Limb (tissue), 2 donors: ENCODE results near the gene PAK2.
"Not testable (repeated sequence)": the region's sequence is repeated elsewhere in the genome, so short reads cannot be mapped to it uniquely, and the experiment has no call there.

Source experiments
- DNase-seq, 2 donors: peaks; one replicate each; pipeline ENCODE4 v3.0.0-alpha.2; 2016; ENCODE audit errors: extremely low spot score in 2 of 2

Gene PAK2

GRCh38 chr3:196736670-196737374, 2.8 kb upstream of the PAK2 start:
- DNase-seq = no peak

GRCh38 chr3:196737655-196738054, 2.0 kb upstream of the PAK2 start:
- no peak for DNase-seq

DNA sequence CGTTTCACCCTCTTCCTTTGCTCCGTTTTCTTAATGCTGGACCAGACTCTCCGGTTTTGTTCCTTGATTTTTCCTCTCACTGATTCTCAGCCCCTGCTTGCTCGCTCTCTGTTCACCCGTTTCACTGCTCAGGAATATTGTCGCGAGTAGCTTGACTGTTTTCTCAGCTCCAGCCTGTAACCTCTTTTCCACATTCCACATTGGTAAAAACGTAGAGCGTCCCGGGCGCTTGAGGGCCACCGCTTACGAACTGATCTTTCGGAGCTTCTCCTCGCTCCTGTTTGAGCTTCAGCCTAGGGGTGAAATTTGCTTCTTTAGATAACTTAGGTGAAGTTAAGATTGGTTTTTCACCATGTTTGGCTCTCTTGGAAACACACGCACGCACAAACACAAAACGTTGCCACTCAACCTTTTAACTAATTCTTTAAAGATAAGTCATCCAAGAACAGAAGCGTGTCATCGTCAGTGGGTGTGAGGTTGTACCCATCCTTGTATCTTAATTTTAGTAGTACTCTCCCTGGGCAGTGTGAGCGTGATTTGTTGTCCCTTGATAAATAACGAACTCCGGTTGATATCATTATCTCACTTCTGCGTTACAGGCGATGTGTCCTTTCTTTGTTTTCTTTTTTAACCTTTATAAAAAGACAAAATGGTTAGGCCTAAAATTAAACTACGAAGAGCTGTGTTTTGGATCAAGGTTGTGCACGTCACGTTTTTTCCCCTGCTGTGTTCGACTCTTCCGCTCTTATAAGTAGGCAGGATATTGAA, 1.0 kb downstream of the PAK2 start:
- peak; percentile 30 to 31 for DNase-seq

- DNase-seq = peak in 1 of 2 donors; percentile 3
Measured at GRCh38 chr3:196741249-196741889, 1.7 kb downstream of the PAK2 start.

- not testable (repeated sequence) for DNase-seq
Measured at GRCh38 chr3:196743569-196743968, 3.9 kb downstream of the PAK2 start.

DNA sequence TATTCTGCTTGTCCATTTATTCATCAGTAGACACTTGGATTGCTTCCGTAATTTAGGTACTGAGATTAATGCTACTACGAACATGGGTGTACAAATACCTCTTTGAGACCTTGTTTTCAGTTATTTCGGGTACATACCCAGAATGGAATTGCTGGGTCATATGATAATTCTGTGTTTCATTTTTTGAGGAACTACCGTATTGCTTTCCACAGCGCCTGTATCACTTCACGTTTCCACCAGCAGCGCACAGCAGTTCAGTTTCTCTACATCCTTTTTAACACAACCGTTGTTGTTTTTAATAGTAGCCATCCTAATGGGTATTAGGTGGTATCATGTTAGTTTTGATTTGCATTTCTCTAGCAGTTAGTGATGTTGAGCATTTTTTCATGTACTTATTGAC, 9.5 kb downstream of the PAK2 start:
- DNase-seq = no peak

GRCh38 chr3:196753201-196753600, 13.5 kb downstream of the PAK2 start:
- DNase-seq = no peak

GRCh38 chr3:196754091-196754981, 14.7 kb downstream of the PAK2 start:
- DNase-seq = no peak

GRCh38 chr3:196756732-196757131, 17.1 kb downstream of the PAK2 start:
- no peak for DNase-seq

GRCh38 chr3:196757876-196758739, 18.5 kb downstream of the PAK2 start:
- DNase-seq = no peak

DNA sequence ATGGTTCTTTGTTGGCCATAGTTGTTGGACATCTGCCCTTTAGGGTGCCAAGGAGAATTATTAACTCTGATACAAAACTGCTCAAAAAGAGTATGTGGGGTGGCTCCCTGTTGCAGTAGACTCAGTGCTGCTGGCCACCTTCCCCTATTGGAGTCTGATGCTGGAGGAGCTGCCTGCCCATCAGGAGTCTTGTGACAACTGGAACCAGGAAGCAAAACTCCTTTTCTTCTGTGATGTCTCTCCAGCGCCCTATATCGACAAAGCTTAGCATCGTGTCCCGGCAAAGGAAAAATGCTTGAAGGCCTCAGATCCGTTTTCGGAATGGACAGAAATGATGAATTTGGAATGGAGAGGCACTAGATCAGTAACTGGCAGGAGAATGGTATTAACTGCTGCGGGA, 23.5 kb downstream of the PAK2 start:
- DNase-seq = no peak

GRCh38 chr3:196765454-196765853, 25.8 kb downstream of the PAK2 start:
- no peak for DNase-seq

DNA sequence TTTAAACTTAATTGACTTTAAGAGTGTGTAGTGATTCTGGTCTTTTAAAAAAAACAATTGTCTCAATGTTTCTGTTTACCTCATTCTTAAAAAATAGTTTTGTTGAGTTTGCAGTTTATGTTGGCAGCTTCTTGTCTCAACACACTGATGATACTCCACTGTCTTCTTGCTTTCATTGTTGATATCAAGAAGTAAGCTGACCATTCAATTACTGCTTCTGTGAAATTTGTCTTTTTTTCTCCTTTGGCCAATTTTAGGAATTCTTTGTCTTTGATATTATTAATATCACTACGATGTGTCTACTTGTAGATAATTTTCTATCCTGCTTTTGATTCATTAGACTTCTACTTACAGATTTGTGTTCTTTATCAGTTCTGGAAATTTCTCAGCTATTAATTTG, 31.4 kb downstream of the PAK2 start:
- no peak for DNase-seq

- no peak for DNase-seq
Measured at GRCh38 chr3:196772102-196772501, 32.4 kb downstream of the PAK2 start.

DNA sequence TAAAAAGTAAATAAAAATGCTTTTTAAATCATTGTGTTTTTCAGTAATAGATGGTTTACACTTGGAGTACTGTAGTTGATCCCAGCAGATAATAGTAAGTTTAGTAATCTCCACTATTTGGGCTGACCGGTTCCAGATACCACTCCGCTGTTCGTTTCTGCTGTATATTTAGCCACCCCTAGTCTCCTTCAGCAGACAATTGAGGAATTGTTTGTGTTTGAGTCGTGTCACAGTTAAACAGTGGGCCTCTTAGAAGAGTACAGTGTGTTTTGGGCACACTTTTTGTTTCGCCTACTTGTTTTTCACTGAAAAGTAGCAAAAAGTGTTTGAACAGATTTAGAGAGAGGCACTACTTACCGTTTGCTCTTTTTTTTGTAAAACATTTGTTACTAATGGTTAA, 33.2 kb downstream of the PAK2 start:
- no peak for DNase-seq

DNA sequence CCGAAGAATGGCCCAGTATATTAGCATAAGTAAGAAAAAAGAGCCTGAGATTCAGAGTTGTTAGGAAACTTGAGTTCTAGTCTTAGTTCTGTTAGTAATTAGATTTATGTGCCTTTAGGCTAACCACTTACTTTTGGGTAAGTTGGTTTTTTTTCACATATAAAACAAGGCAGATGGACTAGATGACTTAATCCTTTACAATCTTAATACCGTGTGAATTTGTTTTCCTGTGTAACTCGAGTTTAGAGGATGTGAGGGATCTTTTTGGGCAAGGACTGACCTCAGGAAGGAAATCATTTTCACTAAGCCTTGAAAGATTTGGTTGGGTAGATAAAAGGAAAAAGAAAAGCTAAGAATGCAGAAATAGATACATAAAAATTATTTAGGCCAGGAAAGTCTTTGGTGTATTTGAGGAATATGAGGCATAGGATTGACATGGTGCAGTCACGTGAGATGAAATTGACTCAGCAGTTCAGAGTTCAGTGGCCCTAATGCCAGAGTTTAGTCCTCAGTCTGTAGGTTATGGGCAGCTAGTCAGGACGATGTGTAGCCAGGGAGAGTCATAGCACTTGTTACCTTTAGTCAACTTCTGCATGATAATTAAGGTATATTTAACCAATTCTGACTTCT, 34.6 kb downstream of the PAK2 start:
- no peak for DNase-seq

GRCh38 chr3:196774848-196775422, 35.3 kb downstream of the PAK2 start:
- DNase-seq = no peak

DNA sequence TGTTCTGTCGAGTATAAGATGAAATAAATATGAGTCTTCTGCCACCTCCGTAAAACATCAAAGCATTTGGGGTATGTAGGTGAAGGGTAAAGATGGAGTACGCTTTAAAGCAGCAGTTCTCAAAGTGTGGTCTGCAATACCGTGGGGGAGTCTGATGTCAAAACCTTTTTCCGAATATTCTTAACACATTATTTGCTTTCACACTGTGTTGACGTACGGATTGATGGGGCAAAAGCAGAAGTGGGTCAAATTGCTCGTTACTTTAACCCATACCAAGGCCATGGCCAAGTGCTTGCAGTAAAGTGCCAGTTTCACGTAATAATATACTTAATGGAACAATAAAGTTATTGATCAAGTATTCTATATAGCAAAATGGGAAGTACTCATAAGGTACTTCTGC, 36.3 kb downstream of the PAK2 start:
- no peak for DNase-seq

- no peak for DNase-seq
Measured at GRCh38 chr3:196777836-196778235, 38.2 kb downstream of the PAK2 start.

- DNase-seq = no peak
Measured at GRCh38 chr3:196778755-196779154, 39.1 kb downstream of the PAK2 start.
